Panc1 (cell line): ENCODE results near the gene ALX3. TPM values are rescaled to one million over a fixed set of nuclear protein-coding genes. Genes with fewer than 3 reads are reported as not detected.

Experiments used
- ATAC-seq: fragments of 200-7000 bp; cut with Tn5 transposase; 2 replicates; pipeline ENCODE4 v1.9.1; 2020; ENCODE audit warnings: mild to moderate bottlenecking, moderate library complexity
- BruUV-seq: library from RNA; stranded (reverse); fragments of 400-500 nt; replicated peaks from 2 replicates; lab custom pipeline; 2021; lab: Mats Ljungman, UMichigan
- CTCF ChIA-PET: fragments of 300-600 bp; sonication (Branson Sonifier 250); formaldehyde crosslinking; loops from one replicate; lab custom pipeline; 2022; ENCODE audit warnings: antibody characterized with exemption; lab: Charles Lee
- POLR2A ChIA-PET: fragments of 300-600 bp; sonication (Branson Sonifier 250); formaldehyde crosslinking; loops from one replicate; lab custom pipeline; 2022; ENCODE audit warnings: antibody characterized with exemption; lab: Charles Lee
- DNase-seq: peaks from one replicate; pipeline ENCODE4 v3.0.0-alpha.2; 2010; ENCODE audit warnings: low read depth, low spot score
- H3K27ac ChIP-seq: 2 replicates; pipeline ENCODE4 v1.5.1; 2011; ENCODE audit warnings: mild to moderate bottlenecking, low read length, inconsistent platforms
- H3K27me3 ChIP-seq: fragments of 200-500 bp; sonication (Bioruptor generic); 2 replicates; pipeline ENCODE4 v1.6.0; 2014; ENCODE audit warnings: low read length, inconsistent platforms; ENCODE audit not compliant: control insufficient read depth, insufficient read depth
- H3K36me3 ChIP-seq: fragments of 200-500 bp; sonication (Bioruptor generic); 2 replicates; pipeline ENCODE4 v1.5.1; 2014; ENCODE audit warnings: inconsistent platforms, mild to moderate bottlenecking, low read length, moderate library complexity; ENCODE audit not compliant: control insufficient read depth, insufficient read depth
- H3K4me1 ChIP-seq: 2 replicates; pipeline ENCODE4 v1.5.1; 2011; ENCODE audit warnings: inconsistent platforms, mild to moderate bottlenecking, low read length, moderate library complexity; ENCODE audit not compliant: control insufficient read depth, insufficient read depth
- H3K4me3 ChIP-seq, 2 experiments: 2 replicates each; pipeline ENCODE4 v1.5.1; 2011 to 2012; ENCODE audit warnings: low read depth in 2 of 2, low read length in 2 of 2, mild to moderate bottlenecking in 2 of 2, inconsistent platforms in 1 of 2, moderate library complexity in 1 of 2
- H3K9me3 ChIP-seq: fragments of 200-500 bp; sonication (Bioruptor generic); 2 replicates; pipeline ENCODE4 v1.5.1; 2014; ENCODE audit warnings: low read depth, mild to moderate bottlenecking, inconsistent platforms, low read length, moderate library complexity; ENCODE audit not compliant: control insufficient read depth, insufficient read depth
- POLR2AphosphoS5 ChIP-seq: IDR thresholded peaks from 2 replicates; pipeline ENCODE4 v1.6.1; 2012; ENCODE audit warnings: mild to moderate bottlenecking, low read depth, low read length, moderate library complexity
- SIN3A ChIP-seq: IDR thresholded peaks from 2 replicates; pipeline ENCODE4 v1.6.1; 2012; ENCODE audit warnings: low read depth, mild to moderate bottlenecking, low read length, moderate library complexity, borderline replicate concordance; ENCODE audit not compliant: insufficient read depth
- TCF7L2 ChIP-seq: IDR thresholded peaks from 2 replicates; pipeline ENCODE4 v1.6.1; 2011; ENCODE audit warnings: mild to moderate bottlenecking, low read depth, low read length, inconsistent platforms
- in situ Hi-C: cut with HindIII; loops from 2 replicates; pipeline ENCODE4 v1.10.0; 2016; ENCODE audit warnings: low sequenced_read_pairs, low pct_unique_long_range_greater_than_20kb
- intact Hi-C: fragments of 100-400 bp; cut with micrococcal nuclease; formaldehyde crosslinking; loops from one replicate; pipeline ENCODE4 v1.10.0; 2022; ENCODE audit not compliant: unreplicated experiment
- total RNA-seq: library from RNA; stranded (reverse); gene quantifications from one replicate; pipeline ENCODE4 v1.2.1, GENCODE V29; 2021; ENCODE audit not compliant: unreplicated experiment
- TF ChIP-seq, protein P1 (sequence below), 2 experiments: IDR thresholded peaks; 2 replicates each; pipeline ENCODE4 v1.6.1; 2011 to 2012; ENCODE audit warnings: low read depth in 2 of 2, control low read depth in 1 of 2, low read length in 1 of 2, mild to moderate bottlenecking in 1 of 2, moderate library complexity in 1 of 2; ENCODE audit not compliant: insufficient read depth in 1 of 2
- TF ChIP-seq, protein P2 (sequence below): fragments of 450-650 bp; IDR thresholded peaks from 2 replicates; pipeline ENCODE4 v1.5.1; 2017; ENCODE audit warnings: mild to moderate bottlenecking

Gene ALX3
- total RNA-seq, 1 experiment from 2014 or later, result not detected

DNA sequence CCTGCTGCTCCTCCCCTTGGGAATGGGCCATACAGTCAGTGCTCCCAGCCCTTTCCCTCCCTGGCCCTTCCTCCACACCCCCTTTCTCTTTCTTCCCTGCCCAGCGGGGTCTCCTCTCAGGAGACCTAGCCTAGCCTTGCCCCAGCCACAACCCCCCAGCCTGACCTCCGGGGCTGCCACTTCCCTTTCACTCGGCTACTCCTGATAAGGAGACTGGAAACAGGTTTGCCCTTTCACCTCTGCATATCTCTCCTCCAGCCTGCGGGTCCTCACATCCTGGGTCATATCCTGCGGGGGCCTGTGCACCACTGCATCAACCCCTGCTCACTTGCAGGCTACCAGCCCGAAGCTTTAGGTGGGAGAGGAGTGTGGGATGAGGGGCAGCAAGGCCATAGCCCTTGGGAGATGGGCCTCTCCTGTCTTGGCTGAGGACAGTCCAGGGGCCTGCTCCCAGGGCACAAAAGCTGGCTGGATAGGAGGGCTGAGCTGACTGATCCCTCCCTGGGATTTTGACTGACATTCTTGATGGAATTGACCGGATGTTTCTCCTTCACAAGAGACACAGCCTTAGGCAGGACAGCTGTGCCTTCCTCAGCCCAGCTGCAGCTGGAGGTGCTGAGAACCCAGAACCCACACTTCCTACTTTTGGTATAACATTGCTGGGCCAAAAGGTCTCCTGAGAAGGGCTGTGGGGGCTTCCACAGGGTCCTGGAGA, 19.2 kb upstream of the ALX3 start:
- ChIA-PET CTCF (no interaction called here), POLR2A (no interaction called here)
- intact Hi-C loops (no loop called here), in situ Hi-C loops (no loop called here)
- no TSS peak for BruUV-seq
- TF ChIP-seq TCF7L2 (no peak), POLR2AphosphoS5 (no peak), SIN3A (no peak)
- TF ChIP-seq, protein P1, sequence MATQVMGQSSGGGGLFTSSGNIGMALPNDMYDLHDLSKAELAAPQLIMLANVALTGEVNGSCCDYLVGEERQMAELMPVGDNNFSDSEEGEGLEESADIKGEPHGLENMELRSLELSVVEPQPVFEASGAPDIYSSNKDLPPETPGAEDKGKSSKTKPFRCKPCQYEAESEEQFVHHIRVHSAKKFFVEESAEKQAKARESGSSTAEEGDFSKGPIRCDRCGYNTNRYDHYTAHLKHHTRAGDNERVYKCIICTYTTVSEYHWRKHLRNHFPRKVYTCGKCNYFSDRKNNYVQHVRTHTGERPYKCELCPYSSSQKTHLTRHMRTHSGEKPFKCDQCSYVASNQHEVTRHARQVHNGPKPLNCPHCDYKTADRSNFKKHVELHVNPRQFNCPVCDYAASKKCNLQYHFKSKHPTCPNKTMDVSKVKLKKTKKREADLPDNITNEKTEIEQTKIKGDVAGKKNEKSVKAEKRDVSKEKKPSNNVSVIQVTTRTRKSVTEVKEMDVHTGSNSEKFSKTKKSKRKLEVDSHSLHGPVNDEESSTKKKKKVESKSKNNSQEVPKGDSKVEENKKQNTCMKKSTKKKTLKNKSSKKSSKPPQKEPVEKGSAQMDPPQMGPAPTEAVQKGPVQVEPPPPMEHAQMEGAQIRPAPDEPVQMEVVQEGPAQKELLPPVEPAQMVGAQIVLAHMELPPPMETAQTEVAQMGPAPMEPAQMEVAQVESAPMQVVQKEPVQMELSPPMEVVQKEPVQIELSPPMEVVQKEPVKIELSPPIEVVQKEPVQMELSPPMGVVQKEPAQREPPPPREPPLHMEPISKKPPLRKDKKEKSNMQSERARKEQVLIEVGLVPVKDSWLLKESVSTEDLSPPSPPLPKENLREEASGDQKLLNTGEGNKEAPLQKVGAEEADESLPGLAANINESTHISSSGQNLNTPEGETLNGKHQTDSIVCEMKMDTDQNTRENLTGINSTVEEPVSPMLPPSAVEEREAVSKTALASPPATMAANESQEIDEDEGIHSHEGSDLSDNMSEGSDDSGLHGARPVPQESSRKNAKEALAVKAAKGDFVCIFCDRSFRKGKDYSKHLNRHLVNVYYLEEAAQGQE (IDR thresholded peaks at IDR 0.05; ENCODE audit: insufficient read depth in 1 of 2, low read depth in 2 of 2, low read length in 1 of 2), result no peak
- TF ChIP-seq, protein P2, sequence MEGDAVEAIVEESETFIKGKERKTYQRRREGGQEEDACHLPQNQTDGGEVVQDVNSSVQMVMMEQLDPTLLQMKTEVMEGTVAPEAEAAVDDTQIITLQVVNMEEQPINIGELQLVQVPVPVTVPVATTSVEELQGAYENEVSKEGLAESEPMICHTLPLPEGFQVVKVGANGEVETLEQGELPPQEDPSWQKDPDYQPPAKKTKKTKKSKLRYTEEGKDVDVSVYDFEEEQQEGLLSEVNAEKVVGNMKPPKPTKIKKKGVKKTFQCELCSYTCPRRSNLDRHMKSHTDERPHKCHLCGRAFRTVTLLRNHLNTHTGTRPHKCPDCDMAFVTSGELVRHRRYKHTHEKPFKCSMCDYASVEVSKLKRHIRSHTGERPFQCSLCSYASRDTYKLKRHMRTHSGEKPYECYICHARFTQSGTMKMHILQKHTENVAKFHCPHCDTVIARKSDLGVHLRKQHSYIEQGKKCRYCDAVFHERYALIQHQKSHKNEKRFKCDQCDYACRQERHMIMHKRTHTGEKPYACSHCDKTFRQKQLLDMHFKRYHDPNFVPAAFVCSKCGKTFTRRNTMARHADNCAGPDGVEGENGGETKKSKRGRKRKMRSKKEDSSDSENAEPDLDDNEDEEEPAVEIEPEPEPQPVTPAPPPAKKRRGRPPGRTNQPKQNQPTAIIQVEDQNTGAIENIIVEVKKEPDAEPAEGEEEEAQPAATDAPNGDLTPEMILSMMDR, result no peak
- ATAC-seq, result no peak
- no peak overlapping the region for H3K4me3 ChIP-seq
- H3K27me3 ChIP-seq, result peaks cover 3% of the 10 kb centered on the region
- no peaks in the 10 kb centered on the region for H3K9me3 ChIP-seq
- no peaks in the 10 kb centered on the region for H3K36me3 ChIP-seq
- no peak for DNase-seq
- no peaks in the 10 kb centered on the region for H3K4me1 ChIP-seq
- H3K27ac ChIP-seq, result no peak overlapping the region

DNA sequence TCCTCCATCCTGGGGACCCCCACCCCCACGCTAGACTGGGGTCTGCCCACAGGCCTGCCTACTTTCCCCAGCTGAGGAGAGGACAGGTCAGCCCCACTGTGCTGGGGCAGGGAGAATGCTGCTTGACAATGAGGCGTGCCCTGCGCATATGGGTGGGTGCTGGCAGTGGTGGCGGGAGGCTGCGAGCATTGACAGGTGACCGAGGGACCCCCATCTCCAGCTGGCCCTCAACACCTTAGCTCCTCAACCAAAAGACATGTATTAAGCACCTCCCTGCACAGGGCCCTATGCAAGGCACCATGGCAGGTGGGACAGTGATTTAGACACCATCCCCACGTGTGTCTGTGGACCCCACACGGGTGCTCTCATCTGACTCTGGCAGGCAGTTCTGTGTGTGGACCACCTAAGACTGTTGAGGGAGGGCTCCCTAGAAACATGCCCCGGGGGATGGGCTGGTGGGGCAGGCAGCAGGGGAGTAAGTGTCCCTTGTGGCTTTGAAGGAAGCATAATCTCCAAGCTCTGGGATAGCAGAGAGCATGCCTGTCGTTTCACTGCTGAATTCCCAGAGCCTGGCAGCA, 18.4 kb upstream of the ALX3 start:
- intact Hi-C loops (loop anchor here (1.0 kb wide), 1 partner anchor 21 kb away; no protein-coding TSS in a partner anchor), in situ Hi-C loops (no loop called here)
- DNase-seq (no peak), ATAC-seq (no peak)
- Histone ChIP-seq H3K4me3 (no peak overlapping the region), H3K9me3 (no peaks in the 10 kb centered on the region), H3K27ac (no peak overlapping the region), H3K36me3 (no peaks in the 10 kb centered on the region), H3K27me3 (peaks cover 3% of the 10 kb centered on the region), H3K4me1 (no peaks in the 10 kb centered on the region)
- ChIA-PET CTCF (interaction anchor here (0.7 to 1.3 kb wide), 6 partner anchors 8 to 51 kb away, joined by 3 to 22 read pairs (median 6); no protein-coding TSS in a partner anchor), POLR2A (no interaction called here)
- no TSS peak for BruUV-seq
- TF ChIP-seq POLR2AphosphoS5, result no peak
